ENCODE results near the gene GUCD1. TPM values are rescaled to one million over a fixed set of nuclear protein-coding genes. Genes with fewer than 3 reads are reported as not detected.
A peak's percentile ranks its signal among the peaks of the same experiment; 100 is the strongest.
"Not testable (repeated sequence)": the region's sequence is repeated elsewhere in the genome, so short reads cannot be mapped to it uniquely, and the experiment has no call there.

GUCD1 gene
- total and polyA plus RNA-seq, 9 of the 15 experiments (the other 6 are each of a cell fraction or from before 2014, with no cell fraction given): 31.5 to 67.8 (median 50.3) TPM

- TF ChIP-seq ZFP36 (IDR thresholded peaks at IDR 0.05; ENCODE audit: low read depth, low read length, partially characterized antibody) (peak; percentile 88), VEZF1 (CRISPR knock-in tag; IDR thresholded peaks at IDR 0.05) (peak; percentile 22; the same call in 1 of the 2 replicates), PHF20 (IDR thresholded peaks at IDR 0.05; ENCODE audit: partially characterized antibody) (peak; percentile 18)
Observed at GRCh38 chr22:24602847-24603769, 48.2 kb upstream of the GUCD1 start, which contains the start of gene GGT1 (continued).

- H3K27me3 ChIP-seq (ENCODE audit: control insufficient read depth in 2 of 2, insufficient read depth in 2 of 2, low read length in 2 of 2); H3K4me3 ChIP-seq; BruUV-seq (replicated peaks); FAIRE-seq; intact Hi-C loops (cut with micrococcal nuclease); H3K36me3 ChIP-seq (ENCODE audit: control insufficient read depth, insufficient read depth, low read length); H3K4me2 ChIP-seq (ENCODE audit: insufficient read depth, low read length); H4K20me1 ChIP-seq (replicated peaks; ENCODE audit: control insufficient read depth, insufficient read depth, low read length); H3K79me2 ChIP-seq (ENCODE audit: control insufficient read depth, insufficient read depth, low read length); CTCF ChIA-PET (ENCODE audit: low intra/inter-chr PET ratio); ATAC-seq; H2AFZ ChIP-seq (ENCODE audit: low read depth, low read length); H3K9me1 ChIP-seq (ENCODE audit: control insufficient read depth, insufficient read depth, low read length); H3K27ac ChIP-seq (ENCODE audit: extremely low read depth, low read depth, low read length); H3K9me3 ChIP-seq (replicated peaks; ENCODE audit: control insufficient read depth, insufficient read depth, low read depth, low read length); DNase-seq (ENCODE audit: extremely low read depth in 1 of 4, low spot score in 3 of 4): not testable (repeated sequence)
- Histone ChIP-seq H3K4me1 (replicated peaks in 1 of 2; ENCODE audit: control insufficient read depth in 2 of 2, insufficient read depth in 2 of 2, low read length in 2 of 2) (peaks cover 2 to 19% of the 10 kb centered on the region in 2 experiments; a peak in 3 of 5 replicates), H3K9ac (ENCODE audit: insufficient read depth in 1 of 2, low read depth in 2 of 2, low read length in 2 of 2) (peak overlapping the region in 1 of 2 experiments; percentile 35; a peak in 1 of 4 replicates)
- in situ Hi-C loops (cut with MboI): loop anchor here (5.0 kb wide), 1 partner anchor 925 kb away; no protein-coding TSS in a partner anchor
- WGBS (ENCODE audit: insufficient coverage, low coverage, missing lambda C conversion rate): 90% methylated on average over 6 of the region's 11 CpGs
- POLR2A ChIA-PET: interaction anchor here (0.6 to 1.1 kb wide), 2 partner anchors 9 to 832 kb away, joined by 3 read pairs; partner anchors contain the start of gene LRRC75B
Observed at GRCh38 chr22:24602105-24602749, 47.3 kb upstream of the GUCD1 start.
